ENCODE data around the gene LRIG3.

GRCh38 chr12:58896278-58896677 is 24.0 kb downstream of the LRIG3 start:
- no peak for TF ChIP-seq ISL1 (CRISPR knock-in tag; IDR thresholded peaks at IDR 0.05)
- TF ChIP-seq BACH2 (CRISPR knock-in tag; IDR thresholded peaks at IDR 0.05; ENCODE audit: borderline replicate concordance), result no peak
- no peak for TF ChIP-seq ARNTL (CRISPR knock-in tag; IDR thresholded peaks at IDR 0.05; ENCODE audit: borderline replicate concordance, low read depth)
- no peak for TF ChIP-seq PATZ1 (CRISPR knock-in tag; IDR thresholded peaks at IDR 0.05; ENCODE audit: borderline replicate concordance)
- TF ChIP-seq ZFP30 (CRISPR knock-in tag; IDR thresholded peaks at IDR 0.05), result no peak
- TF ChIP-seq SNAI2 (CRISPR knock-in tag; IDR thresholded peaks at IDR 0.05), result no peak
- TF ChIP-seq RARB (CRISPR knock-in tag; IDR thresholded peaks at IDR 0.05), result no peak

All from SK-N-SH treated with all-trans-retinoic acid at 6 μM for 48 hours (cell line).